Measurements from ENCODE around the gene ZNF282. TPM values are rescaled to one million over a fixed set of nuclear protein-coding genes. Genes with fewer than 3 reads are reported as not detected.

ZNF282 gene
- total RNA-seq, 1 donor from 2014 or later: 23.2 TPM

DNA sequence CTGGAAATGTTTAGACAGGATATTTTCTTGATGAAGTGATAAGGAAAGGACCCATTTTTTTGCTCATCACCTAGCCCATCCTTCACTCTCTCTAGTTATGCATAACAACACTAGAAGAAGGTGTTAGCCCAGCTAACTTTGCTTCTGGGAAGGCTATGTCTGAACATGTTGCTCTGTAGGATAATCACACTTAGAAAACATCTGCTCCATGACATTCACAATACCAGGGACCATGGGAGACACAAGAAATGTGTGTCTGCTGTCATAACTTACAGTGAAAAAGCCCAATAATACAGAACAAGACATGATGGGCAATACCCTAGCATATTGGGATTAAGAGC is 13.9 kb upstream of the ZNF282 start:
- Histone ChIP-seq H3K4me3 (ENCODE audit: low read depth, low read length) (no peak overlapping the region), H3K27me3 (ENCODE audit: control insufficient read depth, insufficient read depth, low read length) (no peaks in the 10 kb centered on the region), H3K36me3 (ENCODE audit: control insufficient read depth, insufficient read depth, low read length) (peaks cover 12% of the 10 kb centered on the region)
- DNase-seq (ENCODE audit: low read depth): peak; percentile 65
- TF ChIP-seq, protein P1, sequence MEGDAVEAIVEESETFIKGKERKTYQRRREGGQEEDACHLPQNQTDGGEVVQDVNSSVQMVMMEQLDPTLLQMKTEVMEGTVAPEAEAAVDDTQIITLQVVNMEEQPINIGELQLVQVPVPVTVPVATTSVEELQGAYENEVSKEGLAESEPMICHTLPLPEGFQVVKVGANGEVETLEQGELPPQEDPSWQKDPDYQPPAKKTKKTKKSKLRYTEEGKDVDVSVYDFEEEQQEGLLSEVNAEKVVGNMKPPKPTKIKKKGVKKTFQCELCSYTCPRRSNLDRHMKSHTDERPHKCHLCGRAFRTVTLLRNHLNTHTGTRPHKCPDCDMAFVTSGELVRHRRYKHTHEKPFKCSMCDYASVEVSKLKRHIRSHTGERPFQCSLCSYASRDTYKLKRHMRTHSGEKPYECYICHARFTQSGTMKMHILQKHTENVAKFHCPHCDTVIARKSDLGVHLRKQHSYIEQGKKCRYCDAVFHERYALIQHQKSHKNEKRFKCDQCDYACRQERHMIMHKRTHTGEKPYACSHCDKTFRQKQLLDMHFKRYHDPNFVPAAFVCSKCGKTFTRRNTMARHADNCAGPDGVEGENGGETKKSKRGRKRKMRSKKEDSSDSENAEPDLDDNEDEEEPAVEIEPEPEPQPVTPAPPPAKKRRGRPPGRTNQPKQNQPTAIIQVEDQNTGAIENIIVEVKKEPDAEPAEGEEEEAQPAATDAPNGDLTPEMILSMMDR (IDR thresholded peaks at IDR 0.05; ENCODE audit: insufficient read depth, low read length, severe bottlenecking): no peak
- no peak for FAIRE-seq

GRCh38 chr7:149184274-149184673 is 11.1 kb upstream of the ZNF282 start:
- Histone ChIP-seq H3K4me3 (ENCODE audit: low read depth, low read length) (no peak overlapping the region), H3K36me3 (ENCODE audit: control insufficient read depth, insufficient read depth, low read length) (peaks cover under 1% of the 10 kb centered on the region), H3K27me3 (ENCODE audit: control insufficient read depth, insufficient read depth, low read length) (no peaks in the 10 kb centered on the region)
- no peak for DNase-seq (ENCODE audit: low read depth)
- FAIRE-seq: no peak
- TF ChIP-seq, protein P1 (IDR thresholded peaks at IDR 0.05; ENCODE audit: insufficient read depth, low read length, severe bottlenecking): no peak

DNA sequence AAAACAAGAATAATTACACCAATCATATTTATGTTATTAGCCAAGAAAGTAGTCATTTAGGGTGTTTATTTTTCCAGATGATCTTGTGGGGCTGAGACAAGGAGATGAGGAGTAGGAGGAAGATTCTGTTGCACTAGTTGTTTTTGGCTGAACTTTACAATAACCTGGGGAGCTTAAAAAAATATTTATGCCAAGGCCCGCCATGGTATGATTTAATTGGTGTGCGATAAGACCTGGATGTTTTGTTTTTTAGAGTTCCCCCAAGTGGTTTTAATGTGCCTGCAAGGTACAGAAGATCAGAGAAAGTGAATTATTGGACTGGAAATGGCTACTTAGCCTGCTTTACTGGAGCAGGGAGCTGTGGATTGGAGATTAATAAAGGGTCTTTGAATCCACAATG is 7.1 kb upstream of the ZNF282 start:
- TF ChIP-seq, protein P1 (IDR thresholded peaks at IDR 0.05; ENCODE audit: insufficient read depth, low read length, severe bottlenecking): no peak
- FAIRE-seq (no peak), DNase-seq (ENCODE audit: low read depth) (no peak)
- Histone ChIP-seq H3K36me3 (ENCODE audit: control insufficient read depth, insufficient read depth, low read length) (no peaks in the 10 kb centered on the region), H3K27me3 (ENCODE audit: control insufficient read depth, insufficient read depth, low read length) (no peaks in the 10 kb centered on the region), H3K4me3 (ENCODE audit: low read depth, low read length) (no peak overlapping the region)

GRCh38 chr7:149188637-149189259 is 6.6 kb upstream of the ZNF282 start:
- FAIRE-seq: no peak
- TF ChIP-seq, protein P1 (IDR thresholded peaks at IDR 0.05; ENCODE audit: insufficient read depth, low read length, severe bottlenecking): no peak

GRCh38 chr7:149191851-149192250 is 3.5 kb upstream of the ZNF282 start:
- H3K27me3 ChIP-seq (ENCODE audit: control insufficient read depth, insufficient read depth, low read length): no peaks in the 10 kb centered on the region
- H3K36me3 ChIP-seq (ENCODE audit: control insufficient read depth, insufficient read depth, low read length): no peaks in the 10 kb centered on the region
- DNase-seq (ENCODE audit: low read depth) (no peak), FAIRE-seq (no peak)
- H3K4me3 ChIP-seq (ENCODE audit: low read depth, low read length): no peak overlapping the region
- TF ChIP-seq, protein P1 (IDR thresholded peaks at IDR 0.05; ENCODE audit: insufficient read depth, low read length, severe bottlenecking): no peak

More at GRCh38 chr7:149188637-149189259, 6.6 kb upstream of the ZNF282 start:
- Histone ChIP-seq H3K27me3 (ENCODE audit: control insufficient read depth, insufficient read depth, low read length) (no peaks in the 10 kb centered on the region), H3K36me3 (ENCODE audit: control insufficient read depth, insufficient read depth, low read length) (no peaks in the 10 kb centered on the region), H3K4me3 (ENCODE audit: low read depth, low read length) (no peak overlapping the region)
- DNase-seq (ENCODE audit: low read depth): no peak

- peak overlapping the region; percentile 73 for H3K4me3 ChIP-seq (ENCODE audit: low read depth, low read length)
Measured at GRCh38 chr7:149194799-149195179, 557 bp upstream of the ZNF282 start.

More at GRCh38 chr7:149194799-149195179, 557 bp upstream of the ZNF282 start:
- FAIRE-seq (no peak), DNase-seq (ENCODE audit: low read depth) (peak; percentile 46)
- TF ChIP-seq, protein P1 (IDR thresholded peaks at IDR 0.05; ENCODE audit: insufficient read depth, low read length, severe bottlenecking): no peak
- H3K27me3 ChIP-seq (ENCODE audit: control insufficient read depth, insufficient read depth, low read length): no peaks in the 10 kb centered on the region
- peaks cover 10% of the 10 kb centered on the region for H3K36me3 ChIP-seq (ENCODE audit: control insufficient read depth, insufficient read depth, low read length)
